T-cell (primary cell): Measurements from ENCODE around the gene SHROOM3. TPM values are rescaled to one million over a fixed set of nuclear protein-coding genes. Genes with fewer than 3 reads are reported as not detected.

Experiments used
- ATAC-seq, 4 experiments: fragments of 200-7000 bp in 3 of 4; fragments of 150-1000 bp in 1 of 4; cut with Tn5 transposase; replicated peaks in 1 of 4; 1 replicate in 3 of 4; 2 replicates in 1 of 4; pipeline ENCODE4 v1.10.0; 2021; ENCODE audit warnings: moderate library complexity in 3 of 4, mild to moderate bottlenecking in 2 of 4, moderate number of reproducible peaks in 1 of 4
- CTCF ChIA-PET, 2 donors: fragments of 300-600 bp; sonication (Branson Sonifier 250); formaldehyde crosslinking; loops; one replicate each; lab custom pipeline; 2022; ENCODE audit warnings: antibody characterized with exemption in 2 of 2; lab: Charles Lee
- POLR2A ChIA-PET, 2 donors: fragments of 300-600 bp; sonication (Branson Sonifier 250); formaldehyde crosslinking; loops; one replicate each; lab custom pipeline; 2022; ENCODE audit warnings: antibody characterized with exemption in 2 of 2; lab: Charles Lee
- DNase-seq, 35 experiments: peaks; one replicate each; pipeline versions ENCODE4 v3.0.0 to v3.0.0-alpha.2; 2013 to 2023
- H3K27ac ChIP-seq: one replicate; pipeline ENCODE4 v1.5.1; 2013; ENCODE audit warnings: low read length
- H3K27me3 ChIP-seq, 2 experiments: replicated peaks in 1 of 2; 1 replicate in 1 of 2; 2 replicates in 1 of 2; pipeline versions ENCODE4 v1.6.1 to v1.7.0; 2013; ENCODE audit warnings: low read length in 1 of 2, mixed read lengths in 1 of 2; ENCODE audit not compliant: control insufficient read depth in 2 of 2, insufficient read depth in 2 of 2; ENCODE audit errors: extremely low read depth in 1 of 2
- H3K36me3 ChIP-seq, 2 donors: 1 replicate in 1 of 2; 2 replicates in 1 of 2; pipeline versions ENCODE4 v1.6.1 to v1.7.0; 2013; ENCODE audit warnings: low read length in 1 of 2; ENCODE audit not compliant: control insufficient read depth in 2 of 2, insufficient read depth in 1 of 2; ENCODE audit errors: extremely low read depth in 1 of 2
- H3K4me1 ChIP-seq, 2 experiments: 1 replicate in 1 of 2; 2 replicates in 1 of 2; pipeline versions ENCODE4 v1.6.1 to v1.7.0; 2013; ENCODE audit warnings: low read length in 2 of 2, mixed read lengths in 1 of 2; ENCODE audit not compliant: insufficient read depth in 2 of 2, control insufficient read depth in 1 of 2; ENCODE audit errors: extremely low read depth in 1 of 2
- H3K4me3 ChIP-seq, 2 donors: 1 replicate in 1 of 2; 2 replicates in 1 of 2; pipeline versions ENCODE4 v1.5.1 to v1.7.0; 2013; ENCODE audit warnings: mild to moderate bottlenecking in 2 of 2, low read length in 1 of 2, moderate library complexity in 1 of 2; ENCODE audit not compliant: control insufficient read depth in 1 of 2; ENCODE audit errors: extremely low read depth in 1 of 2
- H3K9me3 ChIP-seq: 2 replicates; pipeline ENCODE4 v1.7.0; 2013
- H3K27ac Mint-ChIP-seq, 2 donors: one replicate each; pipeline ENCODE4 v1.8.0; 2020 to 2021; ENCODE audit warnings: mild to moderate bottlenecking in 2 of 2, mixed read lengths in 2 of 2
- H3K27me3 Mint-ChIP-seq, 2 donors: one replicate each; pipeline ENCODE4 v1.8.0; 2021 to 2022; ENCODE audit warnings: mixed read lengths in 2 of 2
- H3K36me3 Mint-ChIP-seq: one replicate; pipeline ENCODE4 v1.8.0; 2021; ENCODE audit warnings: mixed read lengths
- H3K4me1 Mint-ChIP-seq, 3 donors: one replicate each; pipeline ENCODE4 v1.8.0; 2020 to 2022; ENCODE audit warnings: mixed read lengths in 3 of 3, mild to moderate bottlenecking in 1 of 3
- H3K4me3 Mint-ChIP-seq, 3 donors: one replicate each; pipeline ENCODE4 v1.8.0; 2020 to 2022; ENCODE audit warnings: mild to moderate bottlenecking in 3 of 3, mixed read lengths in 3 of 3, moderate library complexity in 3 of 3
- H3K9me3 Mint-ChIP-seq, 3 donors: one replicate each; pipeline ENCODE4 v1.8.0; 2020 to 2022; ENCODE audit warnings: mixed read lengths in 3 of 3
- WGBS: methylation state at CpG from one replicate; pipeline ENCODE4 v1.1.5; 2013; ENCODE audit warnings: missing lambda C conversion rate; ENCODE audit not compliant: insufficient coverage; 5-methylcytosine and 5-hydroxymethylcytosine counted together
- total RNA-seq, 35 experiments: library from RNA in 6 of 35; stranded (reverse) in 6 of 35; fragments of 120-200 nt in 1 of 35; gene quantifications; one replicate each; pipeline versions ENCODE4 v1.2.1 to v1.2.4 and lab custom pipeline; 2013 to 2026

Gene SHROOM3
- total RNA-seq, 5 donors from 2014 or later (not counting 1 experiment from before 2014, with no cell fraction given): 0.22 to 1.1 (median 0.33) TPM; not detected in 2

- ATAC-seq: no peak
Observed at GRCh38 chr4:76630741-76631140, 195.7 kb downstream of the SHROOM3 start.

DNA sequence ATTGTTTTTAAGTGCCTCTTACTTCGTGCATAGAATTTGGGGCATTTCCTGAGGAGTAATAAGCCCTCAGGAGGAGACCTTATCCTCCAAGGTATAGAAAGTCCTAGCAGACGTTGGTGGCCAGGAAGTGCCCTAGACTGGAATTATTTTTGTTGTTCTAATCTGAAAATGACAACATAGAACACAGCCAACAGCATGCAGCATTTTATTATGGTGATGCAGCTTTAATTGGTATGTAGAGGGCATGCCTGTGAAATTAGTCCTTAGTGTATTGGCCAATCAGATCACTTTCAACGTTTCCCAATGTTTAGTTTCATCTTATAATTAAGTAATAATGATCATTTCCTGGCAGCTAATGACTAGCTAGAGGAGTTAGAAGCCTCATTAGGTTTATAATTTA, 199.2 kb downstream of the SHROOM3 start:
- Histone ChIP-seq H3K4me1 (no peaks in the 10 kb centered on the region), H3K27ac (no peak overlapping the region), H3K4me3 (no peak overlapping the region), H3K27me3 (peaks cover 0 to under 1% of the 10 kb centered on the region in 2 experiments), H3K9me3 (no peaks in the 10 kb centered on the region), H3K36me3 (no peaks in the 10 kb centered on the region)
- DNase-seq (no peak), ATAC-seq (no peak)
- H3K4me3 Mint-ChIP-seq: no peak overlapping the region
- CTCF ChIA-PET: no interaction called here
- POLR2A ChIA-PET: no interaction called here
- no peak overlapping the region for H3K27ac Mint-ChIP-seq
- H3K9me3 Mint-ChIP-seq: peaks cover 0 to 5% (median 0%) of the 10 kb centered on the region in 3 donors
- no peaks in the 10 kb centered on the region for H3K4me1 Mint-ChIP-seq
- H3K27me3 Mint-ChIP-seq: peaks cover 26 to 27% of the 10 kb centered on the region in 2 donors
- H3K36me3 Mint-ChIP-seq: no peaks in the 10 kb centered on the region
- WGBS: no CpG with 5 or more reads among the region's 3 CpGs

More at GRCh38 chr4:76630741-76631140, 195.7 kb downstream of the SHROOM3 start:
- no peak for DNase-seq
- Histone ChIP-seq H3K27me3 (no peaks in the 10 kb centered on the region), H3K9me3 (no peaks in the 10 kb centered on the region), H3K36me3 (no peaks in the 10 kb centered on the region), H3K4me3 (no peak overlapping the region), H3K27ac (no peak overlapping the region), H3K4me1 (no peaks in the 10 kb centered on the region)
- Mint-ChIP-seq H3K27me3 (peaks cover 31 to 43% of the 10 kb centered on the region in 2 donors), H3K27ac (no peak overlapping the region), H3K36me3 (no peaks in the 10 kb centered on the region), H3K9me3 (peaks cover 0 to 5% (median 0%) of the 10 kb centered on the region in 3 donors), H3K4me1 (no peaks in the 10 kb centered on the region), H3K4me3 (no peak overlapping the region)
- CTCF ChIA-PET: interaction anchor here in 1 of 2 donors (0.5 kb wide), 1 partner anchor 1503 kb away, joined by 4 read pairs; no protein-coding TSS in a partner anchor
- no CpG with 5 or more reads among the region's 1 CpG for WGBS
- POLR2A ChIA-PET: no interaction called here

- no peaks in the 10 kb centered on the region for H3K36me3 Mint-ChIP-seq
- no peak overlapping the region for H3K4me3 Mint-ChIP-seq
- Histone ChIP-seq H3K9me3 (no peaks in the 10 kb centered on the region), H3K36me3 (no peaks in the 10 kb centered on the region), H3K4me3 (no peak overlapping the region), H3K27ac (no peak overlapping the region), H3K4me1 (no peaks in the 10 kb centered on the region), H3K27me3 (peaks cover 0 to 5% of the 10 kb centered on the region in 2 experiments)
- WGBS: no CpG with 5 or more reads among the region's 5 CpGs
- peaks cover 18 to 23% of the 10 kb centered on the region in 2 donors for H3K27me3 Mint-ChIP-seq
- no peaks in the 10 kb centered on the region for H3K4me1 Mint-ChIP-seq
- ATAC-seq (no peak), DNase-seq (no peak)
- ChIA-PET POLR2A (no interaction called here), CTCF (interaction anchor here in 1 of 2 donors (1.1 kb wide), 1 partner anchor 11 kb away, joined by 3 read pairs; no protein-coding TSS in a partner anchor)
- H3K27ac Mint-ChIP-seq: no peak overlapping the region
- H3K9me3 Mint-ChIP-seq: no peaks in the 10 kb centered on the region
Observed at GRCh38 chr4:76637712-76638361, 202.8 kb downstream of the SHROOM3 start.

GRCh38 chr4:76639288-76639687, 204.3 kb downstream of the SHROOM3 start:
- H3K27me3 ChIP-seq: peaks cover 0 to 6% of the 10 kb centered on the region in 2 experiments
- ATAC-seq (no peak), DNase-seq (no peak)
- no CpG with 5 or more reads among the region's 4 CpGs for WGBS
- no peak overlapping the region for H3K4me3 ChIP-seq
- H3K27ac Mint-ChIP-seq: no peak overlapping the region
- no peak overlapping the region for H3K4me3 Mint-ChIP-seq
- peaks cover 16 to 23% of the 10 kb centered on the region in 2 donors for H3K27me3 Mint-ChIP-seq
- no peaks in the 10 kb centered on the region for H3K4me1 Mint-ChIP-seq
- H3K9me3 ChIP-seq: no peaks in the 10 kb centered on the region
- no peaks in the 10 kb centered on the region for H3K4me1 ChIP-seq
- no peak overlapping the region for H3K27ac ChIP-seq
- no peaks in the 10 kb centered on the region for H3K9me3 Mint-ChIP-seq
- H3K36me3 ChIP-seq: no peaks in the 10 kb centered on the region
- POLR2A ChIA-PET: no interaction called here
- CTCF ChIA-PET: no interaction called here
- H3K36me3 Mint-ChIP-seq: no peaks in the 10 kb centered on the region

DNA sequence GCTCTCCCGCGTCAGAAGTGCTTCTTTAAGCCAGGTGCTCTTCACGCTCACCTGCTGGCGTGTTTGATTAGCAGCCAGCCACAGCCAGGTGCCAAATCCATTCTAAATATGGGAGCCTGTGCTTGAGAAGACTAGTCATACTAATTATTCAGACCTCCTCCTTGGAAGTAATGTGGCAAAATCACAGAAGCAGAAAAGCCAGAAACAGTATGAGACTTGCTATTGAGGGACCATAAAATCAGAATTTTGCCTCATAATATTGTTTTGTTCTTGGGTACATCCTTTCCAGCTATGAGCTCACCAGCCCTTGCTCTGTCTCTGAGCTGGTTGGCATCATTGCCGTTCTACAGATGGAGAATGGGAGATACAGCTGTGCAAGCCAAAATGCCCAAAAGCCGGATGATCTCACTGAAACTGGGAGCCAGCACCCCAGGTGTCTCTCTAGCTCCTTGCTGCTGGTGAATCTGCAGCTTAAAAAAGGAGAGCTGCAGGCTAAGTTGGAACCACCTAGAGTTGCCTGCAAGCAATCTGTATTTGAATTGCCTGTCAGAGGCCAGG, 205.4 kb downstream of the SHROOM3 start:
- CTCF ChIA-PET: no interaction called here
- Histone ChIP-seq H3K9me3 (no peaks in the 10 kb centered on the region), H3K27me3 (peaks cover 0 to 9% of the 10 kb centered on the region in 2 experiments), H3K36me3 (no peaks in the 10 kb centered on the region), H3K27ac (no peak overlapping the region), H3K4me3 (no peak overlapping the region), H3K4me1 (no peaks in the 10 kb centered on the region)
- DNase-seq: no peak
- H3K27me3 Mint-ChIP-seq: peaks cover 16 to 19% of the 10 kb centered on the region in 2 donors
- no peak overlapping the region for H3K27ac Mint-ChIP-seq
- no peak for ATAC-seq
- H3K9me3 Mint-ChIP-seq: no peaks in the 10 kb centered on the region
- no peaks in the 10 kb centered on the region for H3K4me1 Mint-ChIP-seq
- H3K4me3 Mint-ChIP-seq: no peak overlapping the region
- WGBS: 82% methylated on average over 6 of the region's 6 CpGs
- POLR2A ChIA-PET: no interaction called here
- H3K36me3 Mint-ChIP-seq: no peaks in the 10 kb centered on the region

DNA sequence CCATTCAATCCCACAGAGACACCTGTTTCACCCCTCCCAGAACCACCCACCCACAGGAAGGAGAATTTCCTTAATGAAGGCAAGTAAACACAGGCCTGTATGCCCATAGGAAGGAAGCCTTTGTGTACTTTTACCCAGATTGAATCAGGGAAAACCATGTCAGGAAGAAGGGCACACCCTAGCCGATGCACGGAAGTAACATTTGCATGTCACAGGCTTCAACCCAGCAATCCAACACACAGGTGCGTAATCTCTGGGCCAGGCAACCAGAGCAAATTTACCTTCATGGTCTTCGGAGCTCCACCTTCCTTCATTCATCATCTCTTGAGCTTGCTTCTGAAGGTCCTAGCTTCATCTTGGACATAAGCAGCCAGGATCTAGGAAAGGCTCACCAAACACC, 206.3 kb downstream of the SHROOM3 start:
- ChIA-PET CTCF (interaction anchor here in 1 of 2 donors (0.6 kb wide), 1 partner anchor 171 kb away, joined by 3 read pairs; no protein-coding TSS in a partner anchor), POLR2A (no interaction called here)
- Mint-ChIP-seq H3K27me3 (peaks cover 16 to 26% of the 10 kb centered on the region in 2 donors), H3K4me3 (no peak overlapping the region), H3K4me1 (no peaks in the 10 kb centered on the region), H3K27ac (no peak overlapping the region), H3K36me3 (no peaks in the 10 kb centered on the region), H3K9me3 (no peaks in the 10 kb centered on the region)
- Histone ChIP-seq H3K36me3 (no peaks in the 10 kb centered on the region), H3K27me3 (peaks cover 0 to 9% of the 10 kb centered on the region in 2 experiments), H3K4me1 (no peaks in the 10 kb centered on the region), H3K27ac (no peak overlapping the region), H3K4me3 (no peak overlapping the region), H3K9me3 (no peaks in the 10 kb centered on the region)
- 93% methylated on average over 4 of the region's 4 CpGs for WGBS
- ATAC-seq (no peak), DNase-seq (no peak)
